K562 (cell line): ENCODE measurements around the gene SNRNP40. TPM values are rescaled to one million over a fixed set of nuclear protein-coding genes. Genes with fewer than 3 reads are reported as not detected.

Source experiments
- CREM ChIP-seq: IDR thresholded peaks from 2 replicates; pipeline ENCODE4 v1.6.1; 2014; ENCODE audit warnings: antibody characterized with exemption, low read depth
- CXXC5 ChIP-seq: fragments of 250-450 bp; sonication (Bioruptor Pico); IDR thresholded peaks from 2 replicates; pipeline ENCODE4 v1.8.0; 2022; ENCODE audit warnings: inconsistent platforms, mild to moderate bottlenecking, moderate library complexity
- DMBX1 ChIP-seq: fragments of 250-450 bp; sonication (Bioruptor Pico); IDR thresholded peaks from 2 replicates; pipeline ENCODE4 v1.8.0; 2022; ENCODE audit warnings: inconsistent platforms, mild to moderate bottlenecking, moderate library complexity, borderline replicate concordance
- FIP1L1 ChIP-seq: fragments of 200-400 bp; formaldehyde crosslinking; IDR thresholded peaks from 2 replicates; pipeline ENCODE4 v1.6.1; 2018; ENCODE audit warnings: mild to moderate bottlenecking, low read depth, low read length; ENCODE audit not compliant: poor library complexity, severe bottlenecking
- FUS ChIP-seq: fragments of 200-400 bp; formaldehyde crosslinking; optimal IDR thresholded peaks from 2 replicates; pipeline ENCODE3; 2017; ENCODE audit warnings: low read depth, low read length
- GTF3C2 ChIP-seq: IDR thresholded peaks from 3 replicates; pipeline ENCODE4 v1.6.1; 2011; ENCODE audit warnings: borderline replicate concordance, mild to moderate bottlenecking, moderate library complexity; ENCODE audit not compliant: insufficient read length; ENCODE audit errors: extremely low read depth
- IRF9 ChIP-seq: fragments of 450-650 bp; IDR thresholded peaks from 2 replicates; pipeline ENCODE4 v1.6.1; 2016; ENCODE audit warnings: missing biosample characterization, missing genetic modification characterization
- JUN ChIP-seq, 2 experiments: sonication (generic) in 1 of 2; formaldehyde crosslinking in 1 of 2; IDR thresholded peaks; 2 replicates each; pipeline versions ENCODE4 v1.6.1 to v1.8.0; 2012 to 2022; ENCODE audit warnings: borderline replicate concordance in 2 of 2, mild to moderate bottlenecking in 2 of 2, improper control_type of control experiment in 1 of 2, low read depth in 1 of 2, low read length in 1 of 2, missing genetic modification reagents in 1 of 2
- MCM2 ChIP-seq: fragments of 450-650 bp; IDR thresholded peaks from 2 replicates; pipeline ENCODE4 v1.6.1; 2017; ENCODE audit warnings: low read depth, mild to moderate bottlenecking
- MIER1 ChIP-seq: fragments of 450-650 bp; IDR thresholded peaks from 2 replicates; pipeline ENCODE4 v1.6.1; 2016; ENCODE audit warnings: antibody characterized with exemption, mild to moderate bottlenecking, low read depth
- PRDM10 ChIP-seq: fragments of 450-650 bp; IDR thresholded peaks from 2 replicates; pipeline ENCODE4 v1.6.1; 2018; ENCODE audit not compliant: partially characterized antibody
- PYGO2 ChIP-seq: fragments of 450-650 bp; IDR thresholded peaks from 2 replicates; pipeline ENCODE4 v1.6.1; 2016; ENCODE audit warnings: mild to moderate bottlenecking, missing genetic modification characterization, moderate library complexity, missing compliant biosample characterization
- SMAD1 ChIP-seq: fragments of 150-350 bp; IDR thresholded peaks from 2 replicates; pipeline ENCODE4 v1.6.1; 2014; ENCODE audit warnings: low read length, low read depth; ENCODE audit not compliant: partially characterized antibody
- TCF3 ChIP-seq: sonication (generic); formaldehyde crosslinking; IDR thresholded peaks from 2 replicates; pipeline ENCODE4 v1.4.0; 2020; ENCODE audit warnings: mild to moderate bottlenecking, missing genetic modification reagents
- ZBTB2 ChIP-seq: fragments of 450-650 bp; IDR thresholded peaks from 2 replicates; pipeline ENCODE4 v1.6.1; 2016; ENCODE audit warnings: antibody characterized with exemption
- ZNF174 ChIP-seq: fragments of 250-450 bp; sonication (Bioruptor Pico); IDR thresholded peaks from 2 replicates; pipeline ENCODE4 v1.4.0; 2020; ENCODE audit warnings: mild to moderate bottlenecking
- ZNF274 ChIP-seq: IDR thresholded peaks from 2 replicates; pipeline ENCODE4 v1.6.1; 2011; ENCODE audit warnings: low read depth, mild to moderate bottlenecking, low read length, moderate library complexity, borderline replicate concordance
- ZNF583 ChIP-seq: fragments of 250-450 bp; sonication (Bioruptor Pico); IDR thresholded peaks from 2 replicates; pipeline ENCODE4 v1.4.0; 2020
- ZNF668 ChIP-seq: fragments of 250-450 bp; sonication (Bioruptor Pico); IDR thresholded peaks from 2 replicates; pipeline ENCODE4 v1.8.0; 2022; ENCODE audit warnings: mild to moderate bottlenecking, inconsistent platforms
- ZNF77 ChIP-seq: fragments of 250-450 bp; sonication (Bioruptor Pico); IDR thresholded peaks from 2 replicates; pipeline ENCODE4 v1.5.0; 2020
- polyA plus RNA-seq, 8 experiments: library from polyadenylated mRNA; depleted of rRNA in 4 of 8; stranded (reverse) in 5 of 8; unstranded in 3 of 8; fragments of >200 nt; fragmentation: Nextera tagmentation in 2 of 8; fragmentation: Illumina TruSeq in 1 of 8; extraction: Ambion mirVana in 2 of 8; extraction: Trizol in 1 of 8; gene quantifications; 2 replicates each; pipeline versions ENCODE4 v1.2.1 to v1.2.3, GENCODE V29; 2011 to 2014; ENCODE audit warnings: inconsistent platforms in 1 of 8, missing spikeins in 1 of 8
- total RNA-seq, 7 experiments: library from RNA; depleted of rRNA in 6 of 7; stranded (reverse); fragments of >200 nt in 6 of 7; fragmentation: Illumina TruSeq in 2 of 7; extraction: Trizol in 2 of 7; gene quantifications; 2 replicates each; pipeline versions ENCODE4 v1.2.1 to v1.2.3, GENCODE V29; 2011 to 2021; ENCODE audit warnings: low replicate concordance in 1 of 7

SNRNP40 gene
- total and polyA plus RNA-seq, 9 of the 15 experiments (the other 6 are each of a cell fraction or from before 2014, with no cell fraction given) = 48.7 to 278 (median 163) TPM

GRCh38 chr1:31295874-31296485 lies 608 bp downstream of the SNRNP40 start (continued):
- TF ChIP-seq PYGO2 (tag) (no peak), MIER1 (no peak), ZNF77 (CRISPR knock-in tag) (no peak), CREM (no peak), DMBX1 (CRISPR knock-in tag) (no peak), MCM2 (no peak), JUN (IDR thresholded peaks at IDR 0.05; ENCODE audit: borderline replicate concordance, low read depth, low read length) (no peak), JUN (CRISPR knock-in tag; IDR thresholded peaks at IDR 0.05; ENCODE audit: borderline replicate concordance) (no peak), FIP1L1 (no peak), IRF9 (no peak), PRDM10 (no peak), ZNF583 (CRISPR knock-in tag) (no peak), ZNF668 (CRISPR knock-in tag) (no peak), SMAD1 (no peak), GTF3C2 (no peak), CXXC5 (no peak), TCF3 (no peak), FUS (no peak), ZBTB2 (no peak), ZNF274 (no peak), ZNF174 (no peak)
